GM23338 (cell line): ENCODE data around the gene M6PR.

Source experiments
- CREB1 ChIP-seq: fragments of 250-450 bp; sonication (Bioruptor Pico); IDR thresholded peaks from 2 replicates; pipeline ENCODE4 v1.5.0; 2020; ENCODE audit warnings: low read depth, mild to moderate bottlenecking, moderate library complexity
- CTCF ChIP-seq, 2 experiments: fragments of 200-600 bp in 1 of 2; sonication (generic) in 1 of 2; conservative IDR thresholded peaks; 2 replicates each; pipeline versions ENCODE4 v1.5.1 to v1.6.1; 2016 to 2017; ENCODE audit warnings: antibody characterized with exemption in 2 of 2, low read depth in 2 of 2, mild to moderate bottlenecking in 2 of 2, moderate library complexity in 1 of 2
- ETS1 ChIP-seq: IDR thresholded peaks from 2 replicates; pipeline ENCODE4 v1.6.1; 2016; ENCODE audit warnings: antibody characterized with exemption
- EZH2 ChIP-seq: fragments of 200-600 bp; sonication (generic); IDR thresholded peaks from one replicate; pipeline ENCODE4 v1.8.0; 2017; ENCODE audit warnings: antibody characterized with exemption, mild to moderate bottlenecking, low read depth; ENCODE audit not compliant: unreplicated experiment
- EZH2phosphoT487 ChIP-seq: fragments of 200-600 bp; sonication (generic); IDR thresholded peaks from one replicate; pipeline ENCODE4 v1.8.1; 2018; ENCODE audit warnings: antibody characterized with exemption; ENCODE audit not compliant: unreplicated experiment
- JUNB ChIP-seq: IDR thresholded peaks from one replicate; pipeline ENCODE4 v1.6.1; 2016; ENCODE audit warnings: antibody characterized with exemption; ENCODE audit not compliant: unreplicated experiment
- NANOG ChIP-seq: IDR thresholded peaks from 2 replicates; pipeline ENCODE4 v1.6.1; 2016; ENCODE audit warnings: antibody characterized with exemption, borderline replicate concordance
- POLR2AphosphoS5 ChIP-seq: IDR thresholded peaks from 2 replicates; pipeline ENCODE4 v1.6.1; 2016; ENCODE audit warnings: antibody characterized with exemption, low read depth
- REST ChIP-seq: IDR thresholded peaks from one replicate; pipeline ENCODE4 v1.6.1; 2018; ENCODE audit warnings: antibody characterized with exemption; ENCODE audit not compliant: unreplicated experiment
- ZNF114 ChIP-seq: fragments of 250-450 bp; sonication (Bioruptor Pico); IDR thresholded peaks from 2 replicates; pipeline ENCODE4 v1.5.0; 2020; ENCODE audit warnings: mild to moderate bottlenecking, moderate library complexity
- ZNF331 ChIP-seq: fragments of 250-450 bp; sonication (Bioruptor Pico); IDR thresholded peaks from 2 replicates; pipeline ENCODE4 v1.5.0; 2020; ENCODE audit warnings: low read depth, mild to moderate bottlenecking, moderate library complexity

DNA sequence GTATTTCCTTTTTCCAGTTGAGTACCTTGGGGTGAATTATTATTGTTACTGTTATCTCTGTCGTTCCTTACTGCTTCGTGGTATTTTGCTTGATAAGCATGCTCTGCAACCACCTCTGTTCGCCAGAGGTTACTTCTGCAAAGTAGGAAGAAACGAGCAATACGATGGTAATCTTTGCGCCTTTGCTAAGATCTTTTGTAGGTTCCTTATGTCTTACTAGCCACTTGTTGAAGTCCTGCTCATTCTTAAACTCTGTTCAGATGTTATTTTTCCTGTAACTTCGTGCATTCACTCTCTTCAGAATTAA lies 729 bp upstream of the M6PR start:
- no peak for TF ChIP-seq REST
- no peak for TF ChIP-seq CTCF (conservative IDR thresholded peaks at IDR 0.05; ENCODE audit: low read depth in 2 of 2)
- no peak for TF ChIP-seq POLR2AphosphoS5
- no peak for TF ChIP-seq EZH2phosphoT487
- no peak for TF ChIP-seq EZH2
- TF ChIP-seq ZNF114 (CRISPR knock-in tag) = no peak
- TF ChIP-seq CREB1 (CRISPR knock-in tag) = no peak
- no peak for TF ChIP-seq JUNB
- no peak for TF ChIP-seq ETS1
- TF ChIP-seq NANOG = no peak
- TF ChIP-seq ZNF331 (CRISPR knock-in tag) = no peak
